Measurements from ENCODE around the gene PRPH2. TPM values are rescaled to one million over a fixed set of nuclear protein-coding genes. Genes with fewer than 3 reads are reported as not detected.

The PRPH2 gene
- total RNA-seq, 1 donor from 2014 or later: 0.68 TPM

DNA sequence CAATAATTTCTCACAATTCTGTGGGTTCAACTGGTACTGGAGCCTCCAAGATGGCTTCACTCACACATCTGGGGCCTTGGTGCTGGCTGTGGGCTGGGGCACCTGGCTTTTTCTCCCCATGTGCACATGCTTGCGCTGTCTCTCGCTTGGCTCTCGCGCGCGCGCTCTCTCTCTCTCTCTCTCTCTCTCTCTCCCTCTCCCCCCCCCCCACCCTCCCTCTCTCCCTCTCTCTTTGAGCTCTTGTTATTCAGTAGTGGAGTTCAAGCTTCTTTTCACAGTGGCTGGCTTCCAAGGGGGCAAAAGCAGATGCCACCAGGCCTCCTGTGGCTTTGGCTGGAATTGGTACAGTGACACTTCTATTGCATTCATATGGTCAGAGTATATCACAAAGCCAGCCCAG is 34.3 kb upstream of the PRPH2 start:
- intact Hi-C loops (cut with DNase I): no loop called here
- ATAC-seq (no peak), DNase-seq (no peak)
- TF ChIP-seq, protein P1, sequence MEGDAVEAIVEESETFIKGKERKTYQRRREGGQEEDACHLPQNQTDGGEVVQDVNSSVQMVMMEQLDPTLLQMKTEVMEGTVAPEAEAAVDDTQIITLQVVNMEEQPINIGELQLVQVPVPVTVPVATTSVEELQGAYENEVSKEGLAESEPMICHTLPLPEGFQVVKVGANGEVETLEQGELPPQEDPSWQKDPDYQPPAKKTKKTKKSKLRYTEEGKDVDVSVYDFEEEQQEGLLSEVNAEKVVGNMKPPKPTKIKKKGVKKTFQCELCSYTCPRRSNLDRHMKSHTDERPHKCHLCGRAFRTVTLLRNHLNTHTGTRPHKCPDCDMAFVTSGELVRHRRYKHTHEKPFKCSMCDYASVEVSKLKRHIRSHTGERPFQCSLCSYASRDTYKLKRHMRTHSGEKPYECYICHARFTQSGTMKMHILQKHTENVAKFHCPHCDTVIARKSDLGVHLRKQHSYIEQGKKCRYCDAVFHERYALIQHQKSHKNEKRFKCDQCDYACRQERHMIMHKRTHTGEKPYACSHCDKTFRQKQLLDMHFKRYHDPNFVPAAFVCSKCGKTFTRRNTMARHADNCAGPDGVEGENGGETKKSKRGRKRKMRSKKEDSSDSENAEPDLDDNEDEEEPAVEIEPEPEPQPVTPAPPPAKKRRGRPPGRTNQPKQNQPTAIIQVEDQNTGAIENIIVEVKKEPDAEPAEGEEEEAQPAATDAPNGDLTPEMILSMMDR (IDR thresholded peaks at IDR 0.05): no peak
- Histone ChIP-seq H3K27ac (no peak overlapping the region), H3K9me3 (no peaks in the 10 kb centered on the region), H3K4me1 (no peaks in the 10 kb centered on the region), H3K4me3 (no peak overlapping the region), H3K36me3 (peaks cover 23% of the 10 kb centered on the region), H3K27me3 (ENCODE audit: low read depth) (no peaks in the 10 kb centered on the region)

DNA sequence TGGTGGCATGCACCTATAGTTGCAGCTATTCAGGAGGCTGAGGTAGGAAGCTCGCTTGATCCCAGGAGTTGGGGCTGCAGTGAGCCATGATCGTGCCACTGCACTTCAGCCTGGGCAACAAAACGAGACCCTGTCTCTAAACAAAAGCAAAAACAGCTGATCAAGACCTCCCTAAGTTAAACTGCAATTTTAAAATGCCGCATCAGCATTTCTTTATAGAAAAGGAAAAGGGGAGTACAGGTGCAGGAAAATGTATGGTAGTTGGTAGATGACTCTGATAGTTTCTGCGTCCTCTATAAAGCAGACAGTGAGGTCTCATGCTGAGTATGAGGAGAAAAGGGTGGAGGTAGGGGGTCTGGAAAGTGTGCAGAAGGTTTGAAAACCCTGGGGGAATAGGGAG is 32.4 kb upstream of the PRPH2 start:
- H3K4me1 ChIP-seq: no peaks in the 10 kb centered on the region
- no peak overlapping the region for H3K27ac ChIP-seq
- peaks cover 15% of the 10 kb centered on the region for H3K36me3 ChIP-seq
- ATAC-seq: no peak
- intact Hi-C loops (cut with DNase I): no loop called here
- H3K9me3 ChIP-seq: no peaks in the 10 kb centered on the region
- no peak overlapping the region for H3K4me3 ChIP-seq
- H3K27me3 ChIP-seq (ENCODE audit: low read depth): no peaks in the 10 kb centered on the region
- DNase-seq: no peak
- TF ChIP-seq, protein P1 (IDR thresholded peaks at IDR 0.05): no peak

DNA sequence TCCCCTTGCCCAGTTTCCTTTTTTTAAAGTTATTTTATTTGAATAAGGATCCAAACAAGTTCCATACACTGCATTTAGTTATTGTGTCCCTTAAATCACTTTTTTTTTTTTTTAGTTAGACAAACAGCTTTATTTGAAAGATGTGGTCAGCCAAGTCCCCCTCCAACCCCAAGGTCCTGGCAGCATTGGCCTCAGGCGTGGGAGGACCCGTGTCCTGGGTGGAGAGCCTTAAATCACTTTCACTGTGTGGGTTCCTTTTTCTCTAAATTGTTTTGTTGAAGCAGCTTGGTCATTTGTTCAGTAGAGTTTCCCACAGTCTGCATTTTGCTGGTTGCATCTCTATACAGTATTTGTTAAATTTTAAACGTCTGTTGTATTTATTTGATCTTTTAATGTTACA is 28.7 kb upstream of the PRPH2 start:
- Histone ChIP-seq H3K36me3 (no peaks in the 10 kb centered on the region), H3K27me3 (ENCODE audit: low read depth) (no peaks in the 10 kb centered on the region), H3K4me3 (no peak overlapping the region), H3K4me1 (peaks cover 18% of the 10 kb centered on the region), H3K9me3 (no peaks in the 10 kb centered on the region), H3K27ac (no peak overlapping the region)
- DNase-seq: no peak
- no peak for ATAC-seq
- intact Hi-C loops (cut with DNase I): no loop called here
- TF ChIP-seq, protein P1 (IDR thresholded peaks at IDR 0.05): no peak

DNA sequence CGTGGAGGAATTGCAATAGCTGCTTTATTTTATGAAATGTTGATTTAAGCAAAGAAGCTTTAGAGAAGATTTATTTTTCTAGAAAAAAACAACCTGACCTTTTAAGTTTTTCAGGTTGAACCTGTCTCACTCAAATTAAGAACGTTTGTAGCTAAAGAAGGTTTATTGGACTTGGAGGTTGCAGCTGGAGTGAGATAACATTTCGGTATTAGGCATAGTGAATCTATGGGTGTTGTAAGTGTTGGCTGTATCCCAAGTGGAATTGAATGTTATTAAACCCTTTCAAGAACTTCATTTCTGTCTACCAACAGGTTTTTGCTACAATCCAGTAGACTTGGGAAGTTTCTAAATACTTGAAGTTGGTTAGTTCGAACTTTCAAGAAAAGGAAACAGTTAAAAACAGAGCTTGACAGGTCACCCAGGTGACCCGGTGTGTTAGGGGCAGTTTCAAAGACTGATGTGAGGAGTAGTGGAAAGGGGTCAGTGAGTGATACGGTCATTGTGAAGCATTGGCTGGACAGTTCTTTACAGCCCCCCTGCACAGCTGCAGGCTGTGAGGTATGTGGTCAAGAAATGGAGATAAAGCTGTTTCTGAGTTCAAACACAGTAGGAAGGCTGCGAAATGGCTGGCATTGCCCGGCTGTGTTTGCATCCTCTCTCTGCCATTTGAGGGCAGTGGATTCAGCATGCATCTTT is 26.0 kb upstream of the PRPH2 start:
- Histone ChIP-seq H3K4me3 (peak overlapping the region; percentile 96), H3K9me3 (no peaks in the 10 kb centered on the region), H3K4me1 (peaks cover 34% of the 10 kb centered on the region), H3K36me3 (no peaks in the 10 kb centered on the region), H3K27me3 (ENCODE audit: low read depth) (no peaks in the 10 kb centered on the region), H3K27ac (peak overlapping the region; percentile 97)
- intact Hi-C loops (cut with DNase I): no loop called here
- DNase-seq (no peak), ATAC-seq (no peak)
- TF ChIP-seq, protein P1 (IDR thresholded peaks at IDR 0.05): no peak

DNA sequence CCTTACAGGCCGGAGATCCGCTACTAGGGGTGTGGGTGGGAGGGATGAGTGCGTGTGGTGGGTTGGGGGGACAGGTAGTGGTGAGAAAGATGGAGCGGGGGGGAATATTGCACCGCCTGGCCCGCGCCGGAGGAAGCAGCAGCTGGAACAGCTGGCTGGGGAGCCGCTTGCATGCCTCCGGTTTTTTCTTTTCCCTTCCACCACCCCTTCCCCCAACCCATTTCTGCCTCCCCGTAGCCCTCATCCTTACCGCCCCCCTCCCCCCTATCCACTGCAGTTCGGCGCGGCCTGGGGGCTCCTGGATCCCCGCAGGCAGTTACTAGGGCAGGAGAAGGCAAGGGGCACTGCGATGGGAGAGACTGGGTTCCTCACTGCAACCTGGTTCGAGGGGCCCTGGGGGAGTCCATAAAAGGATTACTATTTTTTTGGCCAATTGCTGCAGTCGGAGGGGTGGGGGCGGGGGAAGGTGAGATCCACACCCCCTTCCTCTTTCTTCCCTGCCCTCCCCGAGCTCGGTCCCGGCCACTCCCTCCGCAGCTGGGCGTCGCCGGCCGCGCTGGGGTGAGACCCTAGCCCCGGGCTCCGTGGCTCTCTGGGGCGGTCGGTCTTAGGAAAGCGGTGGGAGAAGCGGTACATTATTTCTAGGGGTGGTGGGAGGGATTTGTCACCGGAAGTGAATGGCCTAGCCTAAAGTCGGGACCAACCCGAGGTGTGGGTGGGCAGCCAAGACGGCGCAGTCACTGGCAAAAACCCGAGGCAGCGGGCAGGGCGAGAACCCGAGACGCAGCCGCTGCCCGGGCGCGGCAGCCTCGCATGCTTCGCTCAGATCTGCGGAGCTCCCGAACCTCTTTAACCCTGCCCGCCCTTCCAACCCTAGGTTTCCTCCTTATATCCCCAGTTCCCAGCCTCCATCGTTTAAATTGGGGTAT is 24.3 kb upstream of the PRPH2 start:
- intact Hi-C loops (cut with DNase I): no loop called here
- Histone ChIP-seq H3K4me3 (peak overlapping the region; percentile 96), H3K27me3 (ENCODE audit: low read depth) (no peaks in the 10 kb centered on the region), H3K27ac (peak overlapping the region; percentile 97), H3K36me3 (no peaks in the 10 kb centered on the region), H3K9me3 (no peaks in the 10 kb centered on the region), H3K4me1 (peaks cover 34% of the 10 kb centered on the region)
- ATAC-seq (peak; percentile 88 to 92), DNase-seq (peak; percentile 88)
- TF ChIP-seq, protein P1 (IDR thresholded peaks at IDR 0.05): no peak
